ENCODE measurements around the gene RAB3C. TPM values are rescaled to one million over a fixed set of nuclear protein-coding genes. Genes with fewer than 3 reads are reported as not detected.

RAB3C gene
- total RNA-seq, 1 donor from 2014 or later, result 0.47 TPM

DNA sequence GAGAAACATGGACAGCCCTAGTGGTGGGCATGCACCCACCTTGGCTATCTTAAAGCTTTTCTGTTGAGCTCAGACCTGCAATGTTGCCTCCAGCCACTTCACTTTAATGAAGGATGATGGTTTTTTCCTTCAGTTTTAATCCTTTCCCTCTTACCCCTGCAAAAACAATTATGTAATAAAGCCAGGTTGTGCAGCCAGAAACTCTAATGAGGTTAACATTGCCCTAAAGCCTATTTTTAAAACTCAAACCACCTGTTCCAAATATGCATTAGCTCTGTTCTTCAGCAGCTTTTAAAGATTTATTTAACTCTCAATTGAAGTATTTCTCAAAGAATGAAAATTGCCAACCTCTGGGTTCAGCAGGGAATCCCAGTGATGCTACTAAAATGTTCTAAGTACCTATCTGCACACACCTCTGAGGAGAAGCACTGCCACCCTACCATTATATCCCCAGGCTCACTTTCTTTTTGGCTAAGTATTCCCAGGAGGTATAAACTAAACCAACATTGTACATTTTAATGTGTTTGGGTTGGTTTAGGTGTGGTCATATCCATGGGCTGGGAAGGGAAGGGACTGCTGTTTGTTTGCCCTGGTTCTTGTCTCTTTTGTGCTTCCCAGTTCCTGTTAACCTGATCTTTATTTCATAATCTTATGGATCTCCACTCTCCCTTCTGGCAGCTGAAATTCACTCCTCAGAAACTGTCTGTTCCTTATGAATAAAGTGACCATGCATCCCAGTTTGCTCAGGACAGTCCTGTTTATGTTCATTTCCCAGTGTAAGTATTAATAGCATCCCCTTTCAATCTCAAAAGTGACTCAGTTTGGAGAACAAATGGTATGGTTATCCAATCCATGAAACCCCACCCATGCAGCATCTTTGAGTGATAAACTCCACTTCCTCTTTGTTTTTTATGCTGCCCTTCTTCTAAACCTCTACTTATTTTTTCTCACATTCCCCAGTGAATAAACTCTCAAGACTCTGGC lies 251.7 kb downstream of the RAB3C start:
- TF ChIP-seq, protein P1, sequence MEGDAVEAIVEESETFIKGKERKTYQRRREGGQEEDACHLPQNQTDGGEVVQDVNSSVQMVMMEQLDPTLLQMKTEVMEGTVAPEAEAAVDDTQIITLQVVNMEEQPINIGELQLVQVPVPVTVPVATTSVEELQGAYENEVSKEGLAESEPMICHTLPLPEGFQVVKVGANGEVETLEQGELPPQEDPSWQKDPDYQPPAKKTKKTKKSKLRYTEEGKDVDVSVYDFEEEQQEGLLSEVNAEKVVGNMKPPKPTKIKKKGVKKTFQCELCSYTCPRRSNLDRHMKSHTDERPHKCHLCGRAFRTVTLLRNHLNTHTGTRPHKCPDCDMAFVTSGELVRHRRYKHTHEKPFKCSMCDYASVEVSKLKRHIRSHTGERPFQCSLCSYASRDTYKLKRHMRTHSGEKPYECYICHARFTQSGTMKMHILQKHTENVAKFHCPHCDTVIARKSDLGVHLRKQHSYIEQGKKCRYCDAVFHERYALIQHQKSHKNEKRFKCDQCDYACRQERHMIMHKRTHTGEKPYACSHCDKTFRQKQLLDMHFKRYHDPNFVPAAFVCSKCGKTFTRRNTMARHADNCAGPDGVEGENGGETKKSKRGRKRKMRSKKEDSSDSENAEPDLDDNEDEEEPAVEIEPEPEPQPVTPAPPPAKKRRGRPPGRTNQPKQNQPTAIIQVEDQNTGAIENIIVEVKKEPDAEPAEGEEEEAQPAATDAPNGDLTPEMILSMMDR (IDR thresholded peaks at IDR 0.05), result no peak
- intact Hi-C loops (cut with micrococcal nuclease), result no loop called here
- Mint-ChIP-seq H3K27ac (no peak overlapping the region), H3K4me3 (no peak overlapping the region), H3K36me3 (ENCODE audit: low read depth) (peaks cover under 1% of the 10 kb centered on the region), H3K4me1 (no peaks in the 10 kb centered on the region), H3K9me3 (peaks cover 7% of the 10 kb centered on the region), H3K27me3 (peaks cover 2% of the 10 kb centered on the region)
- DNase-seq (no peak), ATAC-seq (ENCODE audit: low read depth) (no peak)
- CTCF ChIA-PET, result no interaction called here
- POLR2A ChIA-PET, result no interaction called here

DNA sequence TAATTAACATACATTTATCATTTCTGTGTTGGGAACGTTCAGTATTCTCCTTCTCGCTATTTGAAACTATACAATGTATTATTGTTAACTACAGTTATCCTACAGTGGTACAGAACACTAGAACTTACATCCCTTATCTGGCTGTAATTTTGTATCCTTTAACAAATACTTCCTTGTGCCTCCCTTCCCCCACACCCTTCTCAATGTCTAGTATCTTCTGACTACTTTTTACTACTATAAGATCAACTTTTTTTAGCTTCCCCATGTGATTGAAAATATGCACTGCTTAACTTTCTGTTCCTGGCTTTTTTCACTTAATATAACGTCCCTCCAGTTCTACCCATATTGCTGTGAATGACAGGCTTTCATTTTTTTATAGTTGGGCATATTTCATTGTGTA lies 253.5 kb downstream of the RAB3C start:
- ChIA-PET POLR2A (no interaction called here), CTCF (no interaction called here)
- H3K4me1 Mint-ChIP-seq, result no peaks in the 10 kb centered on the region
- peaks cover 2% of the 10 kb centered on the region for H3K27me3 Mint-ChIP-seq
- peaks cover 16% of the 10 kb centered on the region for H3K9me3 Mint-ChIP-seq
- H3K4me3 Mint-ChIP-seq, result no peak overlapping the region
- H3K36me3 Mint-ChIP-seq (ENCODE audit: low read depth), result peaks cover 2% of the 10 kb centered on the region
- TF ChIP-seq, protein P1 (IDR thresholded peaks at IDR 0.05), result no peak
- ATAC-seq (ENCODE audit: low read depth), result no peak
- H3K27ac Mint-ChIP-seq, result no peak overlapping the region
- intact Hi-C loops (cut with micrococcal nuclease), result no loop called here
- DNase-seq, result no peak

DNA sequence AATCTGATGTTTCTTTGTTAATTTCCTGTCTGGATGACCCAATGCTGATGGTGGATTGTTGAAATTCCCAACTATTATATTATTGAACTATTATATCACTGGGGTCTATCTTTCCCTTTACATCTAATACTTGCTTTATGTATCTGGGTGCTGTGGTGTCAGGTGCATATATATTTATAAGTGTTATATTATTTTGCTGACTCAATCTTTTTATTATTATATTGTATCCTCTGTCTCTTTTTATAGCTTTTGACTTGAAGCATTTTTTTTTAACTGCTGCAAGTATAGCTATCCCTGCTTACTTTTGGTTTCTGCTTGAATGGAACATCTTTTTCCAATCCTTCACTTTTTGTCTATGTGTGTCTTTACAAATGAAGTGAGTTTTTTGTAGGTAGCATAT lies 255.9 kb downstream of the RAB3C start:
- TF ChIP-seq, protein P1 (IDR thresholded peaks at IDR 0.05), result no peak
- Mint-ChIP-seq H3K27me3 (peaks cover 2% of the 10 kb centered on the region), H3K4me3 (no peak overlapping the region), H3K36me3 (ENCODE audit: low read depth) (peaks cover 2% of the 10 kb centered on the region), H3K4me1 (no peaks in the 10 kb centered on the region), H3K27ac (no peak overlapping the region), H3K9me3 (peaks cover 16% of the 10 kb centered on the region)
- ATAC-seq (ENCODE audit: low read depth) (no peak), DNase-seq (no peak)
- CTCF ChIA-PET, result no interaction called here
- intact Hi-C loops (cut with micrococcal nuclease), result no loop called here
- POLR2A ChIA-PET, result no interaction called here

DNA sequence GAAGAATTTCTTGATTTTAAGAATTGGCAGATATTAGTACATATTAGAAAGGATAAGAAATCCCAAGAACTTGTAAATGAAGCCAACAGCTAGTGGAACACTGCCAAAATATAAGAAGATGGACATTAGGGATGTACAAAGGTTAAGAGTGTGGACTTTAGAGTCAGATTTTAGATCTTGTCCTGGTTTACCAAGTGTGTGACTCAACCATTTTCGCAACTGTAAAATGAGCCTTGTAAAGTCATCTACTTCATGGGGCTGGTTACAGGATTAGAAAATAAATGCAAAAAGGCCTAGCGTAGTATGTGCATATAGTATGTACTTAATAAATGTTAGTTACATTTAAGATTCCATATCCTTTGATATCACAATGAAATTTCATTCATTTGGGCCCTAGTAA lies 260.0 kb downstream of the RAB3C start:
- intact Hi-C loops (cut with micrococcal nuclease), result no loop called here
- ATAC-seq (ENCODE audit: low read depth) (no peak), DNase-seq (no peak)
- Mint-ChIP-seq H3K27me3 (peaks cover 2% of the 10 kb centered on the region), H3K27ac (no peak overlapping the region), H3K4me3 (no peak overlapping the region), H3K9me3 (peaks cover 16% of the 10 kb centered on the region), H3K36me3 (ENCODE audit: low read depth) (peaks cover 2% of the 10 kb centered on the region), H3K4me1 (no peaks in the 10 kb centered on the region)
- TF ChIP-seq, protein P1 (IDR thresholded peaks at IDR 0.05), result no peak
- ChIA-PET CTCF (no interaction called here), POLR2A (no interaction called here)

DNA sequence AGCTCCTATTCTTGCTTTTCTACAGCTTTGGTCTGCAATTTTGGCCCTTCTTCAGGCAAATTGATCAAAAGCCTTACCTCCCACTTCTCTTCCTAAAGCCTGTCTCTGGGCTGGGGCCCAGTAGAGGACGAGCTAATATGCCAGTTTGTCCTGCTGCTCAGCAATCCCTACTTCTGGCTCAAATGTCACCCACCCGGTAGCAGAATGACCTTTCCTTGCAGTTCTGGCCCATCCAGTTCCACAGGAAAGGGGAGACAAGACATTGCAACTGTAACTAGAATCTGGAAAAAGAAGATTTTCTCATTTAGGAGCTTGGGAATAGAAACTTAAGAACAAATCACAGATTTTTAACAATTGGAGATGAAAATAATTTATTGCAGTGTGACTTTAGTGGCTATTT lies 261.5 kb downstream of the RAB3C start:
- ChIA-PET CTCF (interaction anchor here (1.0 kb wide), 1 partner anchor 367 kb away, joined by 4 read pairs; no protein-coding TSS in a partner anchor), POLR2A (no interaction called here)
- Mint-ChIP-seq H3K9me3 (peaks cover 10% of the 10 kb centered on the region), H3K4me3 (no peak overlapping the region), H3K4me1 (no peaks in the 10 kb centered on the region), H3K27ac (no peak overlapping the region), H3K36me3 (ENCODE audit: low read depth) (peaks cover 2% of the 10 kb centered on the region), H3K27me3 (peaks cover 2% of the 10 kb centered on the region)
- ATAC-seq (ENCODE audit: low read depth), result no peak
- TF ChIP-seq, protein P1 (IDR thresholded peaks at IDR 0.05), result no peak
- intact Hi-C loops (cut with micrococcal nuclease), result no loop called here
- no peak for DNase-seq

Data from activated B cell treated with CpG ODN at 0.5 μM for 24 hours (primary cell).